ENCODE measurements around the gene EPAS1.
A peak's percentile ranks its signal among the peaks of the same experiment; 100 is the strongest.

EPAS1 gene

GRCh38 chr2:46339200-46339599 is 42.0 kb downstream of the EPAS1 start (continued):
- TF ChIP-seq, protein P1, sequence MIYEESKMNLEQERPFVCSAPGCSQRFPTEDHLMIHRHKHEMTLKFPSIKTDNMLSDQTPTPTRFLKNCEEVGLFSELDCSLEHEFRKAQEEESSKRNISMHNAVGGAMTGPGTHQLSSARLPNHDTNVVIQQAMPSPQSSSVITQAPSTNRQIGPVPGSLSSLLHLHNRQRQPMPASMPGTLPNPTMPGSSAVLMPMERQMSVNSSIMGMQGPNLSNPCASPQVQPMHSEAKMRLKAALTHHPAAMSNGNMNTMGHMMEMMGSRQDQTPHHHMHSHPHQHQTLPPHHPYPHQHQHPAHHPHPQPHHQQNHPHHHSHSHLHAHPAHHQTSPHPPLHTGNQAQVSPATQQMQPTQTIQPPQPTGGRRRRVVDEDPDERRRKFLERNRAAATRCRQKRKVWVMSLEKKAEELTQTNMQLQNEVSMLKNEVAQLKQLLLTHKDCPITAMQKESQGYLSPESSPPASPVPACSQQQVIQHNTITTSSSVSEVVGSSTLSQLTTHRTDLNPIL (CRISPR knock-in tag; IDR thresholded peaks at IDR 0.05; ENCODE audit: low read depth) = no peak
- TF ChIP-seq, protein P2, sequence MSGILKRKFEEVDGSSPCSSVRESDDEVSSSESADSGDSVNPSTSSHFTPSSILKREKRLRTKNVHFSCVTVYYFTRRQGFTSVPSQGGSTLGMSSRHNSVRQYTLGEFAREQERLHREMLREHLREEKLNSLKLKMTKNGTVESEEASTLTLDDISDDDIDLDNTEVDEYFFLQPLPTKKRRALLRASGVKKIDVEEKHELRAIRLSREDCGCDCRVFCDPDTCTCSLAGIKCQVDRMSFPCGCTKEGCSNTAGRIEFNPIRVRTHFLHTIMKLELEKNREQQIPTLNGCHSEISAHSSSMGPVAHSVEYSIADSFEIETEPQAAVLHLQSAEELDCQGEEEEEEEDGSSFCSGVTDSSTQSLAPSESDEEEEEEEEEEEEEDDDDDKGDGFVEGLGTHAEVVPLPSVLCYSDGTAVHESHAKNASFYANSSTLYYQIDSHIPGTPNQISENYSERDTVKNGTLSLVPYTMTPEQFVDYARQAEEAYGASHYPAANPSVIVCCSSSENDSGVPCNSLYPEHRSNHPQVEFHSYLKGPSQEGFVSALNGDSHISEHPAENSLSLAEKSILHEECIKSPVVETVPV (CRISPR knock-in tag; IDR thresholded peaks at IDR 0.05) = peak; percentile 29; the same call in 1 of the 2 replicates
- TF ChIP-seq, protein P3, sequence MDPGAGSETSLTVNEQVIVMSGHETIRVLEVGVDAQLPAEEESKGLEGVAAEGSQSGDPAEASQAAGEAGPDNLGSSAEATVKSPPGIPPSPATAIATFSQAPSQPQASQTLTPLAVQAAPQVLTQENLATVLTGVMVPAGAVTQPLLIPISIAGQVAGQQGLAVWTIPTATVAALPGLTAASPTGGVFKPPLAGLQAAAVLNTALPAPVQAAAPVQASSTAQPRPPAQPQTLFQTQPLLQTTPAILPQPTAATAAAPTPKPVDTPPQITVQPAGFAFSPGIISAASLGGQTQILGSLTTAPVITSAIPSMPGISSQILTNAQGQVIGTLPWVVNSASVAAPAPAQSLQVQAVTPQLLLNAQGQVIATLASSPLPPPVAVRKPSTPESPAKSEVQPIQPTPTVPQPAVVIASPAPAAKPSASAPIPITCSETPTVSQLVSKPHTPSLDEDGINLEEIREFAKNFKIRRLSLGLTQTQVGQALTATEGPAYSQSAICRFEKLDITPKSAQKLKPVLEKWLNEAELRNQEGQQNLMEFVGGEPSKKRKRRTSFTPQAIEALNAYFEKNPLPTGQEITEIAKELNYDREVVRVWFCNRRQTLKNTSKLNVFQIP (CRISPR knock-in tag; IDR thresholded peaks at IDR 0.05; ENCODE audit: borderline replicate concordance, low read depth) = peak; percentile 20; the same call in 1 of the 2 replicates
- TF ChIP-seq CSDC2 (CRISPR knock-in tag; IDR thresholded peaks at IDR 0.05) (peak; percentile 22; the same call in 1 of the 2 replicates), ESRRG (CRISPR knock-in tag; IDR thresholded peaks at IDR 0.05) (no peak), ZFP3 (CRISPR knock-in tag; IDR thresholded peaks at IDR 0.05) (no peak), RARB (CRISPR knock-in tag; IDR thresholded peaks at IDR 0.05) (no peak), ZNF565 (CRISPR knock-in tag; conservative IDR thresholded peaks at IDR 0.05; ENCODE audit: low read depth) (peak; percentile 13), PPARA (CRISPR knock-in tag; IDR thresholded peaks at IDR 0.05; ENCODE audit: borderline replicate concordance) (no peak), ISL1 (CRISPR knock-in tag; IDR thresholded peaks at IDR 0.05) (0 out of 2 replicates have a peak, but pooled peaks have one; percentile 15), GLIS3 (CRISPR knock-in tag; IDR thresholded peaks at IDR 0.05) (peak; percentile 83; the same call in 1 of the 2 replicates), SNAI2 (CRISPR knock-in tag; IDR thresholded peaks at IDR 0.05) (peak; percentile 41; the same call in 1 of the 2 replicates)

DNA sequence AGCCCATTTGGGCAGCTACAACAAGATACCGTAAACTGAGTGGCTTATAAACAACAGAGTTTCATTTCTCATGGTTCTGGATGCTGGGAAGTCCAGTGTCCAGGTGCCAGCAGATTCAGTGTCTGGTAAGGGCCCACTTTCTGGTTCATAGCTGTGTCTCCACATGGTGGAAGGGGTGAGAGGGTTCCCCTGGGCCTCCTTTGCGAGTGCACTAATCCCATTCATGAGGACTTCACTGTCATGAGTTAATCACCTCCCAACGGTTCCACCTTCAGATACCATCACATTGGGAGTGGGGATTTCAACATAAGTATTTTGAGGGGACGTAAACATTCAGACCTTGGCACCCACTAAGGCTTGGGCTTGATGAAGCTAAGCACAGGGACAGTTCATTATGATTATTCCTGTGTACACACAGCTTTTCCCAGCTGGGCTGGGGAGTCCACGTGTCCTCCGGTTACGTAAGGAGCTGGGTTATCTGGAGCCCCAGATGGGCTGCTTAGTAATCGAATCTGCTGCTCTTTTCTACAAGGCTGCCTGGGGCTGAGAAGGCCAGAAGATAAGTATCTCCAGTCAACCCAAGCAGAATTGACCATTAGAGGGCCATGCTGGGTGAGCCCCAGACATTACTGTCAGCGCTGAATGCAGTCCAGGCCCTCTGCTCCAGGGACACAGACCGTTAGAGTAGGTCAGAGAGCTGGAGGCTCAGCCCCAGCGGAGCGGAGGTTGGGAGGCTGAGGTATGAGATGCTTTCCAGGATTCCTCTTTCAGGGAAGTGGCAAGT is 42.7 kb downstream of the EPAS1 start:
- peak; percentile 69 for ATAC-seq
- TF ChIP-seq TSHZ2 (CRISPR knock-in tag; IDR thresholded peaks at IDR 0.05) (peak; percentile 100), SNAI2 (CRISPR knock-in tag; IDR thresholded peaks at IDR 0.05) (peak; percentile 98), CSDC2 (CRISPR knock-in tag; IDR thresholded peaks at IDR 0.05) (peak; percentile 97), TOX (CRISPR knock-in tag; IDR thresholded peaks at IDR 0.05; ENCODE audit: borderline replicate concordance) (no peak), ZC3H10 (CRISPR knock-in tag; IDR thresholded peaks at IDR 0.05) (no peak), RARB (CRISPR knock-in tag; IDR thresholded peaks at IDR 0.05) (peak; percentile 31; the same call in 1 of the 2 replicates), ESRRG (CRISPR knock-in tag; IDR thresholded peaks at IDR 0.05) (peak; percentile 92), TCF4 (CRISPR knock-in tag; IDR thresholded peaks at IDR 0.05; ENCODE audit: borderline replicate concordance) (peak; percentile 100), PATZ1 (CRISPR knock-in tag; IDR thresholded peaks at IDR 0.05; ENCODE audit: borderline replicate concordance) (0 out of 2 replicates have a peak, but pooled peaks have one; percentile 64), BACH2 (CRISPR knock-in tag; IDR thresholded peaks at IDR 0.05; ENCODE audit: borderline replicate concordance) (0 out of 2 replicates have a peak, but pooled peaks have one; percentile 39), ARNTL (CRISPR knock-in tag; IDR thresholded peaks at IDR 0.05; ENCODE audit: borderline replicate concordance, low read depth) (peak; percentile 95), ZNF8 (CRISPR knock-in tag; IDR thresholded peaks at IDR 0.05) (peak; percentile 80), ZFP30 (CRISPR knock-in tag; IDR thresholded peaks at IDR 0.05) (peak; percentile 65; the same call in 1 of the 2 replicates), PPARA (CRISPR knock-in tag; IDR thresholded peaks at IDR 0.05; ENCODE audit: borderline replicate concordance) (peak; percentile 94), ZNF565 (CRISPR knock-in tag; conservative IDR thresholded peaks at IDR 0.05; ENCODE audit: low read depth) (peak; percentile 76; the same call in 1 of the 2 replicates), OSR1 (CRISPR knock-in tag; IDR thresholded peaks at IDR 0.05) (no peak), ZNF70 (CRISPR knock-in tag; IDR thresholded peaks at IDR 0.05) (peak; percentile 99), GLIS3 (CRISPR knock-in tag; IDR thresholded peaks at IDR 0.05) (peak; percentile 97), ISL1 (CRISPR knock-in tag; IDR thresholded peaks at IDR 0.05) (peak; percentile 91), ZFP3 (CRISPR knock-in tag; IDR thresholded peaks at IDR 0.05) (peak; percentile 93)
- TF ChIP-seq, protein P2 (CRISPR knock-in tag; IDR thresholded peaks at IDR 0.05) = peak; percentile 96
- TF ChIP-seq, protein P1 (CRISPR knock-in tag; IDR thresholded peaks at IDR 0.05; ENCODE audit: low read depth) = peak; percentile 89
- TF ChIP-seq, protein P3 (CRISPR knock-in tag; IDR thresholded peaks at IDR 0.05; ENCODE audit: borderline replicate concordance, low read depth) = no peak
